Tongue (tissue), 2 donors: ENCODE data around the gene LYSMD3. TPM values are rescaled to one million over a fixed set of nuclear protein-coding genes. Genes with fewer than 3 reads are reported as not detected.
"Not testable (repeated sequence)": the region's sequence is repeated elsewhere in the genome, so short reads cannot be mapped to it uniquely, and the experiment has no call there.

Experiments
- DNase-seq: peaks from one replicate; pipeline ENCODE4 v3.0.0-alpha.2; 2015
- total RNA-seq: library from RNA; depleted of rRNA; stranded (reverse); fragments of >200 nt; gene quantifications from one replicate; pipeline ENCODE4 v1.2.3, GENCODE V29; 2014

The LYSMD3 gene
- 27.1 TPM for total RNA-seq

DNA sequence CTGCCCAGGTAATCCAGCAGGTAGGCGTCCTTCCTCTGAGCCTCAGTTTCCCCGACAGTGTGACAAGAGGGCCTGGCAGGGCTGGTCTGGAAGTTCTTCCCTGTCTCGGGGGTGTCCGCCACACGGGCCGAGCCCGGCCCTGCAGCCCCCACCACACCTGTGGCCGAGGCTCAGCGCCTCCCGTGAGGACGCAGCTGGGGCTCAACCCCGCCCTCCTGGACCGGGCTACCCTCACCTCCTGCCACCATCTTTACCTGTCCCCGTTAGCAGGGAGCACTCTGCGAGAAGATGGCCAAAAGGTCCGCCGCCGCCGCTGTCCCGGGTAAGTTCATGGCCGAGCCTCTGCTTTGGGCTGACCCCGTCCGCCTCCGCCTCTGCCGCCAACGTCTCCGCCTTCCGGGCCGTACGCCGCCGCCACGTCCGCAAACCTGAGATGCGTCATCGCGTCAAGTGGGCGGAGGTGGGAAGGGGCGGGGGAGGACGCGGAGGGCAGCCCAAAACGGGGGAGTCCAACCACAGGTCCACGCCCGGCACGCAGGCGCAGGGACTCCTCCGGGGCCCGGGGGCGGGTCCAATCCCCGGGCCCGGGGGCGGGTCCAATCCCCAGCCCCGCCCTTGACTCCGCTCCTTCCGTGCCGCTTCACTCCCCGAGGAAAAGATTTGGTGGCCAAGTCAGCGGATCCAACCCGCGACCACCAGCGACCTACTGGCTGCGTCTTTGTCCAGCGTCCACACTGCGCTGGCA is at the start of gene LYSMD3:
Gene LYSMD3 (minus strand): TSS at position 391 of the 745 bp plus-strand sequence. CDS start 4,295 bp downstream, outside the sequence.
- DNase-seq: peak; percentile 99

DNA sequence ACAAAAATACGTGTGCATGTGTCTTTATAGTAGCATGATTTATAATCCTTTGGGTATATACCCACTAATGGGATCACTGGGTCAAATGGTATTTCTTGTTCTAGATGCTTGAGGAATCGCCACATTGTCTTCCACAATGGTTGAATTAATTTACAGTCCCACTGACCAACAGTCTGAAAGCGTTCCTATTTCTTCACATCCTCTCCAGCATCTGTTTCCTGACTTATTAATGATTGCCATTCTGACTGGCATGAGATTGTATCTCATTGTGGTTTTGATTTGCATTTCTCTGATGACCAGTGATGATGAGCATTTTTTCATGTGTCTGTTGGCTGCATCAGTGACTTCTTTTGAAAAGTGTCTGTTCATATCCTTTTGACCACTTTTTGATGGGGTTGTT is 47.2 kb upstream of the LYSMD3 start:
- not testable (repeated sequence) for DNase-seq

DNA sequence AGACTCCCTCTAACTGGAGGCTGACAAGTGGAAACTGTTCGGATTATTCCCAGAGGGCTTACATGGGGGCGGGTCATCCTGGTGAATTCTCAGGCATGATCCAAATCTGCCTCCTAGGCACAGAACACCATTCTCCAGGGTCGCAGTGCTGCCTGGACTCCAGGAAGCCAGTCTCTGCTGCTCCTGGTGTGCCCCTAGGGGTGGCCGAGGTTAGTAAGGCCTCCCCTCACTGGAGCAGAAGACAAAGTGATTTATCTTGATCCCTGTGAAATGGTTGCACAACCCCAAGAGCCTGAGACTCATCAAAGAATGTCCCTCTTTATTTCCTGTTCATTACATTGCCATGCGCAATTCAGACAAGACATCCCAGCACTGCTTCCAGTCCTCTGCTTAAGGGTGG is 46.3 kb upstream of the LYSMD3 start:
- DNase-seq: no peak

DNA sequence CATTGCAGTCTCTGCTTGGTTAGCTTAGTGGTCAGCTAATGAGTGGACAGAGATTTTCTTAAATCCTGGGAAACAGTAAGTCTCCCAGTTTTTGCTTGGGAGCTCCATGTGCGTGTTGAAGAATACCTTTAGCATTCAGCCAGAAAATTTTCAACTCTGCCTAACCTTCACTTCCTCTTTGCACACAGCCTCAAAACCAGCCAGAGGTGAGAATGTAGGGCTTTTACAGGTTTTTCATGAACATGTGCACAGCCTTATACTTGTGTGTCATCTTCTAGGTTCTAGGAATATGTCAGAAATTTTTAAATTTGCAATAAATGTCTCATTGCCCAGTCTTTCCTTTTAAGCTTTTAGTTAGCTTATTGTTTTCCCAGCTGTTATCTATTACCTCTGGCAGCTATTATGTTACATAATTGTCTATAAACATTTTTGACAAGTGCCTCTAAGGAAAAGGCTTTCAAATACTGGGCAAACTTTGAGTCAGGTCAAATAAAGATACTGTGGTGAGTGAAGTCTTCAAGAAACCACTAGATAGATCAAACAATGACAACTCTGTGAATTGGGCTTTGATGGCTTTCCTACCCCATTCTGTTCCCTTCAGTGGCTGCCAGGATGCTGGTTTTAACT is 41.9 kb upstream of the LYSMD3 start:
- no peak for DNase-seq

DNA sequence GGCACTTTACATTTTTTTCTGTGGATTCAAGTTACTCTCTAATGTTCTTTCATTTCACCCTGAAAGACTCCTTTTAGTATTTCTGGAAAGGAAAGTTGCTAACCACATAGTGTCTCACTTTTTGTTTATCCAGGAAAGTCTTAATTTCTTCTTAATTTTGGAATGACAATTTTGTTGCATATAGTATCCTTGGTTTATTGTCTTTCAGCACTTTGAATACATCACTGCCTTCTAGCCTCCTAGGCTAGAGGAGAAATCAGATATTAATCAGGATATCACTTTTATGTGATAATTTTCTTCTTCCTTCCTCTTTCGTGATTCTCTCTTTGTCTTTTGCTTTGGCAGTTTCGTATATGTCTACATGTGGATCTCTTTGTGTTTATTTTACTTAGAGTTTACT is 40.6 kb upstream of the LYSMD3 start:
- no peak for DNase-seq

DNA sequence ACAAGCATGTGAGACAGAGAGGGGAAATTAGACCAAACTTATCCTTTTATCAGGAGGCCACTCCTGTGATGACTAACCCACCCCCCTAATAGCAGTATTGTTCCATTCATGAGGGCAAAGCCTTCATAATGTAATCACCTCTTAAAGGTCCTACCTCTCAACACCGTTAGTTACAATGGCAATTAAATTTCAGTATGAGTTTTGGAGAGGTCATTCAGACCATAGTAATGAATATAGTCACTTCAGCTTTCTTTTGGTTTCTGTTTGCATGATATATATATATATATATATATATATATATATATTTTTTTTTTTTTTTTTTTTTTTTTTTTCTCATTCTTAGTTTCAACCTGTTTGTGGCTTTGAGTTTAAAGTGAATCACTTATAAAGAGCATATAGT is 39.7 kb upstream of the LYSMD3 start:
- no peak for DNase-seq

DNA sequence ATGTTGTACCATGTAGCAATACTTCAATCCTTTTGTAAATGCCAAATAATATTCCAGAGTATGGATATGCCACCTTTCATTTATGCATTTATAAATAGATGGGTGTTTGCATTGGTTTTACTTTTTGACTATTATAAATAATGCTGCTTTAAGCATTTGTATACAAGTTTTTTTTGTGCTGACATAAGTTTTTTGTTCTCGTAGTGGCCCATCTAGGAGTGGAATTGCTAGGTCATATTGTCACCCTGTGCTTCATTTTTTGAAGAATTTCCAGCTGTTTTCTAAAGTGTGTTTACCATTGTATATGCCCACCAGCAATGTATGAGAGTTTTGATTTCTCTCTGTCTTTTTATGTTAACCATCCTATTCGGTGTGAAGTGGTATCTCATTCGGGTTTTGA is 36.1 kb upstream of the LYSMD3 start:
- no peak for DNase-seq

DNA sequence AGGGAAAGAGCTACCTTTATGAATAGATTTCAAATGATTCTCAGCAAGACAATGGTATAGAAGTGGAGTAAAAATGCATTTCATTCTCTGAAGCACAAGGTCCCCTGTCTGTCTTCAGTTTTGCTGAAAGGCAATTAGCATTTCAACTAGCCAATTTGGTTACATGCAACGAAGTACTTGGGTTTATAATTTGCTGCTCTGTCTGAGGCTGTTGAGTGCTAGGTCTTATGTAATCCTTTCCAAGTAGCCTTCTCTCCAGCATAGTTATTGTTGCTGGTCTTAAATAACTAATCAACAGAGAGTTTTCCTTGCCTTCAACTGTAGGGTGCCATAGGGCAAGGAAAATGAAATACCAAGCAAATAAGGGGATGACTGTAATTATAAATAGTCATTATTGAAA is 33.7 kb upstream of the LYSMD3 start:
- no peak for DNase-seq

DNA sequence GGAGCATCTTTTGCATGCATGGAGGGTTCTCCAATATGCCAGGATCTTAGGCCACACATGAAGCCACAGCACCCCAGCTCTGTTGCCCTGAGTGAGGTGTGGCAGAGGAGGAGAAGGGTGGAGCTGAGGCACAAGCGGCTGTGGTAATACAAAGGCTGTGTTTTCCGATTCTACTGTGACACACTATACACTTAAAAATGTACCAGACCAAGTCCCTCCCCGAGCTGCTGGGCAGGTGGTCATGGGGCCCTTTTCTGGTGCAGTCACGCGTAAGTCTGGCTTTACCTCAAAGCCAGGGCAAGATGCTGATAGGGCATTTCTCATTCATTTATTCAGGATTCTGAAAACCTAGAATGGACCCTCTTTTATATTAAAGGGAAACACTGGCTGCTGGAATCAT is 33.0 kb upstream of the LYSMD3 start:
- no peak for DNase-seq

DNA sequence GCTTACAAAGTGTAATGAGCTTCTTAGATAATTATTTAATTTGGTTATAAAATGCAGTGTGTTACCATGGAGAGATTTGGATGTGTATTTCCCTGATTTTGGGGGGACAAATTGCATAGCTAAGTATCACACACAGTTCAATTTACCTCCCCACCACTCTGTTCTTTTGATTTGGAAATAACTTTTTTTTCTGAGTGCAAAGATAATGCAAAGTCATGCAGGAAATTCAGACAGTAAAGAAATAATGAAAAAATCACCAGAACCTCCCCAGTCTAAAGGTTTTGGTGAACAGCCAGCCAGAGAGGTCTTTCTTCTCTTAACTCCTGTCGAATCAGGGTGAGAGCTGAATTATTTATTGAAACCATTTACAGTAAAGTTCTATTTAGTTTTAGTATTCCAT is 32.4 kb upstream of the LYSMD3 start:
- no peak for DNase-seq

DNA sequence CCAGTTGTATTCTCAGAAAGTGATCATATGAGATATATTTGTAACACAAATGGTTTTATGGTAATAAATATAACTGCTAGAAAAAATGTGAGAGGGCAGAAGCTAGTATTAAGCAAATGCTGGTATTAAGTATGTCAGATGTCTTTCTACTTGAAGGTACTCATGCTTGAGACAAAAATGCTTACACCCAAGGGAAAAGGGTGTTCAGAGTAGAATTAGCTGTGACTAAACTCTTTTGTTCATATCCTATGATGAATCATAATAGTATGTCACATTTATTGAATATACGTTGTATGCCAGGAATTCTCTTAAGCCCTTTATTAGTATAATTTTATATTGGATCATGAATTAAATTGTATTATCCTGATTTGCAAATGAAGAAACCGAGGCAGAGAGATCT is 31.4 kb upstream of the LYSMD3 start:
- no peak for DNase-seq

DNA sequence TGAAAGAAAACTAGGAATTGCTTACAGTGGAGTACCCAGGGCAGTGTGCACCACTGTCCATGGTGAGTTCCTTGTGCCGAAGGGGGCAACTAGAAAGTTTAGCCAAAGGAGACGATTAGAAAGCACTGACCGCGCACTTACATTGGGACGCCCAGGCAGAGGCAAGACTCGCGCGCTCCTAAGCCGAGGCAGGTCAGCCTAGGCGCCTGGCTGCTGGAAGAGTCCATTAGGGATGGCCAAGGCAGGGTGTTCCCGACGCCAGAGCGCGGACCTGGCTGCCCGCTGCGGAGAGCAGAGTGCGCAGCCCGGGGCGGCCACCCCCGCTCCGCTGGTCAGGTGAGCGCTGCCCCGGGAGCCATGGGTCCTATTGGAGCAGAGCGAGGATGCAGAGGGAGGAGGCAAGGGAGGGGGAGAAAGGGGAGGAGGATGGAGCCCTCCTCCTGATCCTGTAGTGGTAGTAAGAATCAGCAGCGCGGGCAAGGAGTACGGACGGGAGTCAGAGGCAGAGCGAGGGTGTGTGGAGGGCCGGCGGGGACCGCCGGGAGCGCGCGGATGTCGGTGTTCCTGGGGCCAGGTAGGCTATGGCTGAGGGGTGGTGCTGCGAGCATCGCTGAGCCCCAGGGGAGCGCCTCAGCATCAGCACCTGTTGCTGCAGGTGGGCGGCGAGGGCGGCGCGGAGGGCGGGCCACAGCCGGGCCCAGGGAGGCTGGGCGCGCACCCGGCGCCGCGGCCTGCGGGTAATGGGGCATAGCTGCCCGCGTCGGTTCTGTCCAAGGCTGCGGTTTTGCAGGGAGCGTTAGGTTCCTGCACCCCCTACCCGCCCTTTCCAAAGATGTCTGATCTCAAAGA is 29.2 kb upstream of the LYSMD3 start, which contains the start of gene ADGRV1:
Gene ADGRV1 (plus strand): TSS at position 454 of the 849 bp plus-strand sequence. CDS start 99 bp downstream, at position 553.
- DNase-seq: peak; percentile 60

DNA sequence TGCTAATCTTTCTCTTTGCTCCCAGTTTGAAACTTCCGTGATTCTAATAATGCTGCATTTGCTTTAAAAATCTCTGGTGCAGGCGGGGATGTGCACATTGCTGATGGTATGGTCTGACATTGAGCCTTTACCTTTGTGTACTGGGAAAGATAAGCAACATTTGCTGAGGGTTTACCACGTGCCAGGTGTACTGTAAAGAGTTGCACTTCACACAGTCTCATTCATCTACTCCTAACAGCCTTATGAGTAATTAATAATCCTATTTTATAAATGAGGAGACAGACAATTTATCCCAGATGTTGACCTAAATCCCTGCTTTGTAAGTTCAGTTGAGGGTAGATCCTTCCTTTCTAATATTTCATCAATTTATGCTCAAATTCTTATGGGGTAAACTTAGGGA is 28.5 kb upstream of the LYSMD3 start:
- no peak for DNase-seq

DNA sequence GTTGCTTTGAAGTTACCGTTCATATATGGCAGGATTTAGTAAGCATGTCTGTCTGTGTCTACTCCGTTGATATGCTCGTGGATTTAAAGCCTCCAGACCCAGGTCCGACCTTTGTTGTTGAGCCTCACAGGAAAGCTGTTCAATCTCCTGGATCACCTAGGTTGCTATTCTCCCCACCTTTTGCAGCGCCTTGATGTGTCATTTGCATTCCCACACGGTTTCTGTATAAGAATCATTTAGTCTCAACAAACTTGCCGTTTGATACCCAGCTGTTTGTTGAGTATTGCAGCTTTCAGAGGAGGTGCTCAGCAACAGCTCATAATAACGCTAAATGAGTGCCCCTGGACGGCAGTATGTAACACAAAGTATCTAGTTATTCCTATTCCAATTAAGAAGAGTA is 28.0 kb upstream of the LYSMD3 start:
- DNase-seq: no peak

DNA sequence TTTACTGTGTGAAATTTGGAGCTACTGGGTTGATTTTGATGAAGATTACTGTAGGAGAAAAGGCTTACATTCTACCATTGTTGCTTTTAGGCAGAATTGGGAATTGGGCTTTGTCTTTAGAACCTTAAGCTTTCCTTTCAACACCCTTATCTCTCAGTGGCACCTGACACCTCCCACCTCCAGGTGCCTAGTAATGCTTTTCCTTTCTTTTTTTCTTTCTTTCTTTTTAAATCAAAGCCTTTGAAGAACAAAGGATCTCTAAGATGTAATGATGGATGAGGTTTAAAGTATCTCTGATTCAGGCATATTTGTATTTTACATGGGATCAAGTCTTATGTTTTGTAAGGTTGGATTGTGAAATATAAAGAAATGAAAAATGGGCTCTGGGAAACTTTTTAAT is 26.3 kb upstream of the LYSMD3 start:
- no peak for DNase-seq

DNA sequence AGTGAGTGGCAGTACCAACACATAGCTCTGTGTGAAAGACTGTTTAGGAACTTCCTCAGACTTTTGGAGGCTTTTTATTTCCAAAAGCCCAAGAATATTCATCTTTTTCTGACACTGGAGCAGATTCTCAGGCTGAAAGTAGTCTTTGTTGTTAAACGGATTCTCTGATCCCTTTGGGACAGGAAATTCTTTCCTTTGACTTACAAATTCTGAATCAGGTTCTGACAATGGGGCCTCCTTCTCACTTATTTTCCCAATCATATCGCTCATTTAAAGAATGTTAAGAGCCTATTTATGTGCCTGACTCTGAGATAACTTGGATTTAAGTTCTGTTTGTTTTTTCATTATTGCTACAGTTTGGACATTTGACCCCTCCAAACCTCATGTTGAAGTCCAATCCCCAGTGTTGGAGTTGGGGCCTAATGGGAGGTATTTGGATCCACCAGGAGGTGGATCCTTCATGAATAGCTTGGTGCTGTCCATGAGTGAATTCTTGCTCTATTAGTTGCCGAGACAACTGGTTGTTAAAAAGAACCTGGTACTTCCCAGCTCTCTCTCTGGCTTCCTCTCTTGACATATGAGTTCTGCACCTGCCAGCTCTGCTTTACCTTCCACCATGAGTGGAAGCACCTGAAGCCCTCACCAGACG is 25.1 kb upstream of the LYSMD3 start:
- no peak for DNase-seq

DNA sequence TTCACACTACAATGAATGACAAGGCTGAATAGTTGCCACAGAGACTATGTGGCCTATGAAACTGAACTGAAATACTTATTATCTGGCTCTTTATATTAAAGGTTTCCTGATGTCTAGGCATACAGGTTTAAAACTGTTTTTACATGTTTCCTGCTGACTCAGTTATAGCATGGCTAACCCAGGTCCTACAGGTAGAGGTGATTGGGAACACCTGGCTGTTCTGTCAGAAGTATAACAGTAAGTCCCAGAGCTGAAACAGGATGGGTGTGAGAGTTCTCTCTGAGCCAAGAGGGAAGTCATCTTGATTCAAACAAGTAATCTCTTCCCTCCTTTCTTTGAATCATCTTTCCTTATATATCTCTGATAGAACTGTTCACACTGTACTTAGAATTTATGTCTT is 24.3 kb upstream of the LYSMD3 start:
- no peak for DNase-seq

DNA sequence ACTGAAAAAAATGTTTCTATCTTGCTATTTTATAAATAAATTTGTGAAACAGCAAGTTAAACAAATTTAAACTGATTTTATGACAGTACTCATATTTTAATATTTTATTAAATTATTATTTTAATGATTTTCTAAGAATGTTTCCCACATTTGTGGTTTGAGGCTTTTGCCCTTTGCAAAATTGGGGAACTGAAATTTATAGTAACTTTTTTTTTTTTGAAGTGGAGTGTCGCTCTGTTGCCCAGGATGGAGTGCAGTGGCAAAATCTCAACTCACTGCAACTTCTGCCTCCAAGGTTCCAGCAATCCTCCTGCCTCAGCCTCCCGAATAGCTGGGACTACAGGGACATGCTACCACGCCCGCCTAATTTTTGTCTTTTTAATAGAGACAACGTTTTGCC is 22.0 kb upstream of the LYSMD3 start:
- no peak for DNase-seq

DNA sequence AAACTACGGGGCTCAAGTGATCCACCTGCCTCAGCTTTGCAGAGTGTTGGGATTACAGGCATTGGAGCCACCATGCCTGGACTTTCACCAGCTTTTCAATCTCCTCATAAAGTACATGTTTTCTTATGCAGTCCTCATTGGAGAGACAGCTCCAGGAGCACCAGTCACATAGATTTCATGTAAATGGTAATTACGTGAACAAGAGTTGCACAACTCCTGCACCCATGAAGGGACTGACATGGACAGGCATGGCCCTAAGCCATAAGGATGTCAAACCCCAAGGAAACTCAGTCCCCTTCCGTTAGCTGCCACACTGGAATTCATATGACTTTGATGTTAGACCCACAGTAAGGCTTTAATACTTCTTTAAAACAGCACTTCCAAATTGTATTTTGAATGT is 21.6 kb upstream of the LYSMD3 start:
- DNase-seq: no peak

DNA sequence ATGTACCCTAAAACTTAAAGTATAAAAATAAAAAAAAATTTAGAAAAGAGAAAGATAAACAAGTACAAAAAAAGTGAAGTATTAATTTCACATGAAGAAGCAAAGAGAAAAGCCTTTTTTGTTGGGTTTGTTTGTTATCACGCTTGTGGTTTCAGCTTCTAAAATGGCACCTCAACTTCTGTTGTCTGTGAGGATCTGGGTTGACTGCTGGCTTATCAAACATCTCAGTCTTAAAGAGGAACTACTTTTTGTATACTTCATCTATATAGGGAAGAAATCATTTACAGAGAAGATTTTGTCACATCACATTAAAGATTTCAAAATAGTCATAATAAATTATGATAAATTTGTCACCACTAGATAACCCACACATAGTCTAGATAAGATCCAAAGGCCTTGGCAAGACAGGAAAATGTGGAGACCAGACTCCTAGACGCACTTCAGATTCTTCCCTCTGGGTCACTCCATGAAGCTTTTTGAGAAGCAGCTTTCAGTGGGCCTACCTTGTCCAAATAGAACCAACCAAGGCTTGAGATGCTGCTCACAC is 20.4 kb upstream of the LYSMD3 start:
- DNase-seq: no peak

DNA sequence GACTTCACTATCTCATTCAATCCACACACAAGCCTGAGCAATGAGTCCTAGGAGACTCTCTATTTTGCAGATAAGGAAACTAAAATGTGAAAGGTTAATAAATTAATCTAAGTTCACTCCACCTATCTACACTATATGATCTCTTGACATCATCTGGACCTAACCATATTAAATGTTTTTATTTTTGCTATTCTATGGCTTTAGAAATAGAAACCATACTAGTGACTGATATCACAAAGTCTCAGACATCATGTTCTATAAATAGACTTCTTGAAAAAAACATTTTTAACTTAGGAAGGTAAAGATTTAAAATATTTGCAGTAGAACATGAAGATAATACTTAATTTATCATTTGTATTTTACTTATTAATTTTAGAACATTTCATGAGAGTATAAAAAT is 19.8 kb upstream of the LYSMD3 start:
- no peak for DNase-seq

DNA sequence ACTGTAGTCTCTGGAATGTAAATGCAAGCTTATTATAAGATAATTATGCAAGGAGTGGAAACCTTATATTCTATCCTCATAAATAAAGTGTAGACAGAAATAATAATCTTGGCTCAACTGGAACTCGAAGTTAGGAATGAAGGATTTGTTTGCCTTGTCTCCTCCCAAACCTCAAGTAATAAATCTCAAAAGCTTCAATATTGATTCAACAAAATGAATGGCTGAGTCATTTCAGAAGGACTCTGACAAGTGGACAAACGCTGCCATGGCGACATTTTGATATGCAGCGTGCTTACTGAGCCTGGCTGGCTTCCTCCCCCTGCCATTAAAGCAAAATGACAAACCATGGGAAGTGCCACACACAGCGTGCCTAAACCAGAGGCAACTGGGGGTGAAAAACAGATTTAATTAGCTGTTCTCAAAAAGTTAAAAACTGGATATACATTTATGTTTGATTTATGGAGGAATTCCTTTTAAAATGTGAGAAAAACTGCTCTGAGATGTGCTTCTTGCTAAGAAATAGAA is 18.7 kb upstream of the LYSMD3 start:
- no peak for DNase-seq
